ENCODE measurements around the gene NUP160.

GRCh38 chr11:47879259-47880158, 31.4 kb upstream of the NUP160 start:
- TF ChIP-seq CTCF (IDR thresholded peaks at IDR 0.05; ENCODE audit: insufficient read depth, low read length) = no peak
- no peak for TF ChIP-seq GABPA (IDR thresholded peaks at IDR 0.05; ENCODE audit: low read depth)
- no peak for TF ChIP-seq REST (IDR thresholded peaks at IDR 0.05; ENCODE audit: insufficient replicate concordance, low read depth)

Measured in HL-60 (cell line).